NCI-H1048 (cell line): ENCODE data around the gene MLANA.

Experiments used
- DNase-seq: peaks from one replicate; lab custom pipeline; 2025; lab: John Stamatoyannopoulos, UW

The MLANA gene

DNA sequence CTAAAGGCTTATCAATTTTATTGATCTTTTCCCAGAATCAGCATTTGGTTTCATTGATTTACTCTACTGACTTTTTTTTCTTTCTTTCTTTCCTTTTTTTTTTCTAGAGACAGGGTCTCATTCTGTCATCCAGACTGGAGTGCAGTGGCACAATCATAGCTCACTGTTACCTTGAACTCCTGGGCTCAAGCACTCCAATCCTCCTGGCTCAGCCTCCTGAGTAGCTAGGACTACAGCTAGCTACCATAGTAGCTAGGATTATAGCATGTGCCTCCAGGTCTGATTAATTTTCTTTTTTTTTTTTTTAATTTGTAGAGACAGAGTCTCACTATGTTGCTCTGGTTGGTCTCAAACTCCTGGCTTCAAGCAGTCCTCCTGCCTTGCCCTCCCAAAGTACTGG is 11.7 kb downstream of the MLANA start:
- no peak for DNase-seq

DNA sequence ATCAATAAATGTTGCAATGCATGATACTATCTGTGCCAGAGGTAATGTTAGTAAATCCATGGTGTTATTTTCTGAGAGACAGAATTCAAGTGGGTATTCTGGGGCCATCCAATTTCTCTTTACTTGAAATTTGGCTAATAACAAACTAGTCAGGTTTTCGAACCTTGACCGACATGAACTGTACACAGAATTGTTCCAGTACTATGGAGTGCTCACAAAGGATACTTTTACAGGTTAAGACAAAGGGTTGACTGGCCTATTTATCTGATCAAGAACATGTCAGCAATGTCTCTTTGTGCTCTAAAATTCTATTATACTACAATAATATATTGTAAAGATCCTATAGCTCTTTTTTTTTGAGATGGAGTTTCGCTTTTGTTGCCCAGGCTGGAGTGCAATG is 18.2 kb downstream of the MLANA start:
- DNase-seq = no peak

GRCh38 chr9:5909976-5910375 is 19.3 kb downstream of the MLANA start:
- DNase-seq = no peak

DNA sequence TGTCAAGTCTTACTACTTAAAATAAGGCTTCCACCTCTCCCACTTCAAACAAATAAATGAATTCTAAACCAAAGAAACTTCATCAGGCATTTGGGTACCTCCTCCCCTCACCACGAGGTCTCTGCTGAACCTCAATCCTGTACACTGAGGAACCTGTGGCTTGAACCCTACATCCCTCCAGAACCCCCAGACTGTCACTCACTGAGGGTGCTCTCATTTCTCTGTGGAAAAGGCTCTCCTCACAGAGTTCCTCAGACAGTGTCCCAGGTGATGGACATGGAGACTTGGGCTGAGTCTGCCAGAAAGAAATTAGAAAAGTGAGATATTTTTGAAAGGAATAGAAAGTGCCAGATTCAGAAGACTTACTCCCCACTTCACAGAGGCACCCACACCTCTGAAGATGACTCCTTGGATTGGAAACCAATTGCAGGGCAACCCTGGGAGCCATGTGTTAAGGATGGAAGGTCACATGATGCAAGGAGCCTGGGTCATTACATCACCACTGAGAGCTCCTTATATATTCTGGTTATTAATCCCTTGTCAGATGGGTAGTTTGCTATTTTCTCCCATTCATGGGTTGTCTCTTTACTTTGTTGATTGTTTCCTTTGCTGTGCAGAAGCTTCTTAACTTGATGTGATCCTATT is 19.8 kb downstream of the MLANA start:
- DNase-seq = no peak

GRCh38 chr9:5915438-5915837 is 24.7 kb downstream of the MLANA start:
- DNase-seq = no peak

- no peak for DNase-seq
These were observed 26.6 kb downstream of the MLANA start for GRCh38 chr9:5917273-5917672.

DNA sequence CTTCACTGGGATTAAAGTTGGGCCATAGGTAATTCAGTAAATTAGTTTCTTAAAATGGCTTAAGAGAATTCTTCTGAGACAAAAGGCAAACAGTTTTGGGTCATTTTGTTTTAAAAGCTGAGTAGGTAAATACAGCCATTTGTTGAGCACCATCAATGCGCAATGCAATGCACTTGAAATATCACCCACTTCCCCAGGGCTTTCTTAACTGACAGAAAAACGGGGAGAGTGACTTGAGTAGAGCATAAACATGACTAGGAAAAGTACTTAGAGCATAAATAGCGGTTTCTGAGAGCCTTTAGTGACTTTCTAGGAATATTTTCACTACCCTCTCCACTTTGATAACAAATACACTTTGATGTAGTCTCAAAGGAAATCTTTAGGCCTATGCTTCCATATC is 27.2 kb downstream of the MLANA start:
- no peak for DNase-seq

- no peak for DNase-seq
These were observed 27.8 kb downstream of the MLANA start for GRCh38 chr9:5918460-5918859.

- no peak for DNase-seq
These were observed 30.2 kb downstream of the MLANA start for GRCh38 chr9:5920860-5921328.

DNA sequence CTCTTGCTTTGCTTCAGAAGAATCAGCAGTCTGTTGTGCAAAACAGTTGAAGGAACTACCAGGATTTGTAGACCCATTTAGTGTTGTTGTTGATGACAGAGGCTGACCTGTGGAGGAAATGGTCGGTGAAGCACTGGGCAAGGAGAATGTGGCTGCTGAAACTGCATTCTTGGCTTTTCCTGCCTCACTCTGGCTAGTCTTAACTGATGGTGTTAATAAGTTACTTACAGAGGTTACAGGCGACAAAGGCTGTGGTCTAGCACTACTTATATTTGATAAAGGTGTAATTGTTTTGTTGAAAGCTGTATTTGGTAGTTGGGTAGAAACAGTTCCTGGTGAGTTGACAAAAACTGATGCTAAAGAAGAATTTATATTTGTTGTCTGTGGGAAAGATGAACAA is 31.5 kb downstream of the MLANA start:
- no peak for DNase-seq

DNA sequence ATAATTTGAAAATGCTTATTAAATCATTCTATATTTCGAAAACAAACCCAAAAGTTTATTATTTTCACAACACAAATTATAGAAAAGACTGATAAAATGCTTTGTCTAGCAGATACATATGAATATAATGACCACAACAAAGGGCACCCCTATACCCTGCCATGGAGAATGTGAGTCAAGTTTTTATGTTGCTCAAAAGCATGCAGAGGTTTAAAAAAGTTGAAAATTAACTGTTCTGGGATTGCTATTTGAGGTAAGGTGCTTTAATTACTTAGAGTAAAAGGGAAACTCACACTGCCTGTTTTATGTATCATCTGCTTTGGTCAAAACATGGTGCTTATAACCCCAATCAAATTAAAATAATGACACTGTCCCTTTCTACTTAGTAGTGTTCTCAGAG is 41.0 kb downstream of the MLANA start:
- DNase-seq = no peak

GRCh38 chr9:5938449-5938848 is 47.8 kb downstream of the MLANA start:
- DNase-seq = no peak

DNA sequence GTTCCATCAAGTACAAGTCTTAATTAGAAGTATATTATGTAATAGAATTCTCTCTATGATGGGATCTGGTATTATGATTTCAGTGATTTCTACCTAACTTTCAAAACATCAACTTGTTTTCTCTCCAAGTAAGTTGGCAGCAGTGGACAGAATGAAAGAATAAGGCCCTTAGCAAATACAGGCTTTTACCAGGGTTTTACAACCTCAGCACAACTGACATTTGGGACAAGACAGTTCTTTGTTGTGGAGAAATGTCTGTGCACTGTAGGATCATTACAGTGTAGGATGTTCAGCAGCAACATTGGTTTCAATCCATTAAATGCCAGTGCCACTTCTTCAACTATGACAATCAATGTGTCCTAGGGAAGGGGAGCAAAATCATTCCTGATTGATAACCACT is 48.8 kb downstream of the MLANA start:
- DNase-seq = no peak

DNA sequence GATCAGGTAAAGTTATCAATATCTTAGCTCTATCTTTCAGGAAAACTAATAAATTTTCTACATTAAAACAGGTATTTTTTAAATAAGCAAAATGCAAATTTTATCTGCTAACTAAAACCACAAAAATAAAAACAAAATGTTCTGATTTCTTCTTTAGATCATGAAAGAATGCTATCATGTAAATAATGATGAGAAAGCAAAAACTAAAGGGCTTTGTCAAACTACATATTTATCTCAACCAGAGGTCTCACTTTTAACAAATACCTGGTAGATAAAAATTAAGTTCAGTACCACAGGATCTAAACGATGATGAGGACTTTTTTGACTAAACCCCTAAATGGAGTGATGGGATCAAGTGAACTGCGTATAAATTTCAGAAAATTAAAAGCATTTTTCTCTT is 50.5 kb downstream of the MLANA start:
- no peak for DNase-seq

DNA sequence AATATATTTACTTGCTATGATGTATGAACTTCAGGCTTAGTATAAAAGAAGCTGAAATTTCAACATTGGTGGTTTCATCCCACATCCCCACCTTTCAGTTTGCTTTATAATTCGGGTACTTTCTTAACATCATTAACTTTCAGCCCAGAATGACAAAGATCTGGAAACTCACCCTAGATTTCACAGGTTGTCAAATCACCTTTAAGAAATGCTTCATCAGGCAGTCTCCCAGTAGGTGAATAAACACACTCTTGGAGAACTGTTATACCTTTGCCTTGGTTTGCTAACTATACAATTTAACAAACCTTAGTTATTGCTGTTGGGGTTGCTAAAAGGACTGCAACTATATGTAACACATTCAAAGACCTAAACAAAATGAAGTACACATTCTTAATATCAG is 54.4 kb downstream of the MLANA start:
- DNase-seq = no peak

GRCh38 chr9:5947912-5948311 is 57.2 kb downstream of the MLANA start:
- DNase-seq = no peak

GRCh38 chr9:5949103-5949699 is 58.5 kb downstream of the MLANA start:
- no peak for DNase-seq

DNA sequence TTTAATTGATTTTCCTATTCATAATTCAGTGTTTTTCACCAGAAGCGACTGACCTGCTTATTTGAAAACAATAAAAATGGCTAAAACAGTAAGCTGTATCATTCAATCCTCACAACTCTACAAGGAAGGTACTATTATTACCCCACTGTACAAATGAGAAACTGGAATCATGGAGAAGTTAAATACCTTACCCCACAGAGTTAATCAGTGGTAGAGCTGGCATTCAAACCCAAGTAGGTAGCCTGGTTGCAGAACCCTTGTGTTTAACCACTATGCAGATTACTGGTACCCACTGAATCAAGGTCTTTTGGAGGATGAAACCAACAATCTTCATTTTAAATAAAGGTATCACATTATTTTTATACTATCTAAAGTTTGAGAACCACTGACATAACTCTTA is 59.6 kb downstream of the MLANA start:
- DNase-seq = no peak

DNA sequence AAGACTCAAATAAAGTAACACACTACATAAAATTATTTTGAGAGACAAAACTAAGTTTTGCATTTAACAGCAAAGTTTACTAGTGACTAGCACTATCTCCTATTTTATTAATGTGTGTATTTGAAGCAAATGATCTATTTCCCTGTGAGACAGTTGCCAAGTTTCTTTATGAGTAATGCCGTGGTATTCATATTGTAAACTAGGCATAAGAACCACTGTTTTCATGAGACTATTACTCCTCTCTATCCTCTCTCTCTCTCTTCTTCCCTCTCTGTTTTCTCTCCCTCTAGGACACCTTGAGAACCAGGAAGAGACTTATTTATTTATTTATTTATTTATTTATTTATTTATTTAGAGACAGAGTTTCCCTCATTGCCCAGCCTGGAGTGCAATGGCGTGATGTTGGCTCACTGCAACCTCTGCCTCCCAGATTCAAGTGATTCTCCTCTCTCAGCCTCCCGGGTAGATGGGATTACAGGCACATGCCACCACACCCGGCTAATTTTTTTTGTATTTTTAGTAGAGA is 61.1 kb downstream of the MLANA start:
- no peak for DNase-seq

GRCh38 chr9:5953743-5954707 is 63.3 kb downstream of the MLANA start:
- no peak for DNase-seq

DNA sequence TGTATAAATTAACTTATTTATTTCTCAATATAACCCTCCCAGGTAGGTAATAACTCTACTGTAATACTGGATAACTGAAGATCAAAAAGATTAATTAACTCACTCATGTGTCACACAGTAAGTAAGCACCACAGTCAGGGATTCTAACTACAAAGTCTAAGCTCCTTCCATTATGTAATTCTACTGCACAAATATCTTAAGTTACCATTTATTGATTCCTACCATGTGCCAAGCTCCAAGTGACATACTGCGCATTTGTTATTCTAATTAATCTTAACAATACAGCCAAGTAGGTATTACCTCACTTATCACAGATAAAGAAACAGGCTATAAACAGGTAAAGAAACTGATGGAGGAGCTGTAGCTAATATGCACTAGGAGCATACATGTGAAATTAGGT is 66.5 kb downstream of the MLANA start:
- DNase-seq = no peak

DNA sequence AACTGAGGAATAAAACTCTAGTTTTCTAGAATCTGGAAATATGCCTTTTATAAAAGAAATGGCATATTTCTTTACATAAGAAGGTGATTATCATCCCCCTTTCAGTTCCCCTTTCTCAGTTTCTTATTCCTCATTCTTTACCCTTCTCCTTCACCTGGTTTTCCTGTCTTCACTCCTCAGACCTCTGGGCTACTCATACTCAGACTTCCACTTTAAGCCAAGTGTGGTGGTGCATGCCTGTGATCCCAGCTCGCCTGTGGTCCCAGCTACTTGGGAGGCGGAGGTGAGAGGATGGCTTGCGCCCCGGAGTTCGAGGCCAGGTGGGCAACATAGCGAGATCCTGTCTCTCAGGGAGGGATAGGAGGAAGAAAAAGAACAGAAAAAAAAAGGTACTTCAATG is 67.6 kb downstream of the MLANA start:
- DNase-seq = no peak
